ENCODE data around the gene EFCAB7. TPM values are rescaled to one million over a fixed set of nuclear protein-coding genes. Genes with fewer than 3 reads are reported as not detected.

The EFCAB7 gene
- total RNA-seq, 1 donor from 2014 or later: 2.7 TPM

DNA sequence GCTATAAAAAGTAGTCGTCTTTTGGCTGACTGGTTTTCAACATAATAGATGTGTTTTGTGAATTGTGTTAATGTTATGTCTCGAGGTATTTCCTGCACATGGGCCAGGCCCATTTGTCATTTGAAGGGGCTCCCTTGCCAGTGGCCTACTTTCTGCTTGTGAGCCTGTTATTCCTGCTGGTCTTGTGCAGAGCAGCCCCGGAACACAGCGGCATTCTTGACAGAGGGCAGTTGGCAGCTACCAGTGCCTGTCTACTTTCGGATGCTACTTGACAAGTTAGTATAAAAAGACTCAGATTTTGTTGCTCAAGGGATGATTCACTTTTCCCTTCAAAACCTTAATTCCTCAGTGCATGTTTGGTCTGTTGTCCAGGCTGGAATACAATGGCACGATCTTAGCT lies 98.4 kb downstream of the EFCAB7 start:
- no peak for DNase-seq (ENCODE audit: low read depth)
- TF ChIP-seq, protein P1, sequence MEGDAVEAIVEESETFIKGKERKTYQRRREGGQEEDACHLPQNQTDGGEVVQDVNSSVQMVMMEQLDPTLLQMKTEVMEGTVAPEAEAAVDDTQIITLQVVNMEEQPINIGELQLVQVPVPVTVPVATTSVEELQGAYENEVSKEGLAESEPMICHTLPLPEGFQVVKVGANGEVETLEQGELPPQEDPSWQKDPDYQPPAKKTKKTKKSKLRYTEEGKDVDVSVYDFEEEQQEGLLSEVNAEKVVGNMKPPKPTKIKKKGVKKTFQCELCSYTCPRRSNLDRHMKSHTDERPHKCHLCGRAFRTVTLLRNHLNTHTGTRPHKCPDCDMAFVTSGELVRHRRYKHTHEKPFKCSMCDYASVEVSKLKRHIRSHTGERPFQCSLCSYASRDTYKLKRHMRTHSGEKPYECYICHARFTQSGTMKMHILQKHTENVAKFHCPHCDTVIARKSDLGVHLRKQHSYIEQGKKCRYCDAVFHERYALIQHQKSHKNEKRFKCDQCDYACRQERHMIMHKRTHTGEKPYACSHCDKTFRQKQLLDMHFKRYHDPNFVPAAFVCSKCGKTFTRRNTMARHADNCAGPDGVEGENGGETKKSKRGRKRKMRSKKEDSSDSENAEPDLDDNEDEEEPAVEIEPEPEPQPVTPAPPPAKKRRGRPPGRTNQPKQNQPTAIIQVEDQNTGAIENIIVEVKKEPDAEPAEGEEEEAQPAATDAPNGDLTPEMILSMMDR (conservative IDR thresholded peaks at IDR 0.05; ENCODE audit: low read depth, low read length): no peak
- H3K4me3 ChIP-seq (ENCODE audit: low read depth, low read length): no peak overlapping the region

Other genes with a start within 250 kb of the EFCAB7 start
- not detected in 2 replicates for gene FOXD3, start 201.0 kb upstream of the EFCAB7 start, total RNA-seq
- gene ALG6, start 155.9 kb upstream of the EFCAB7 start, total RNA-seq: 7.8 and 15.2 TPM in 2 replicates
- gene ITGB3BP, start 300 bp upstream of the EFCAB7 start, total RNA-seq: 25.1 and 30.4 TPM in 2 replicates
- 44.3 and 77.3 TPM in 2 replicates for gene PGM1, start 69.9 kb downstream of the EFCAB7 start, total RNA-seq